ENCODE measurements around the gene DLG4. TPM values are rescaled to one million over a fixed set of nuclear protein-coding genes. Genes with fewer than 3 reads are reported as not detected.
A peak's percentile ranks its signal among the peaks of the same experiment; 100 is the strongest.

The DLG4 gene
- total RNA-seq, 4 donors from 2014 or later, result 2.9 to 12.7 (median 3.2) TPM

DNA sequence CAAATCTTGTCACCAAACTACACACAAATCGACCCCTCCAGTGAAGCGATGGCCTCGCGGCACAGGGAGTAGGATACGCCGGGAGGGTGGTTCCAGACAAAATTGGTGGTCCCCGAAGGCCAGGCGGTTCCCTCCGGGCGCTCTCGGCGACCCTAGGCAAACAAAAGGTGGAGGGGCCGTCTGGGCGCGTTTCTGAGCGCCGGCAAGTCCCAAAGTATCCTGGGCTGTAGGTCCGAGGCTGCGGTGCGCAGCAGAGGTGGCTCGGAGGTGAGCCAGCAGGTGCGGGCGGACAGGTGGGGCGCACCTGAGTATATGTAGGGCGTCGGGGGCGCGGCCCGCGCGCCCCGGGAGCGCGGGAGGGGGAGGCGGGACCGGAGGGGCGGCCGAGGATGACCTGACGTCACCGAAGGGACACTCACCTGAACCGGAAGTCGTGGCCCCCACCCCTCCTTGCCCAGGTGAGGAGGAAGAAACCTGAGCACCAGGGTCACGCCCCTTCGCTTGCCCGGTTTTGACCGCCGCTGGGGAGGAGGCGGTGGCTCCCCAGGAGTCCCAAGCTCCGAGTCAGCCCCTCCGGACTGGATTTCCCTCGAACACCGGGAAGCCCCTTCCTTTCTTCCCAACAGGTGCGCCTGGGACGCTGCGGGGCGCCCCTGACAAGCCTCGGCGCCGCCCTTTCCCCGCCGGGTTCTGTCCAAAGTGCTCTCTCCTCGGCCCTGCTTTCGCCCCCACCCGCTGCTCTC is 42.7 kb upstream of the DLG4 start, which contains the start of gene CLDN7:
CLDN7 (minus strand) TSS at position 287 of the 743 bp plus-strand sequence. CDS start 435 bp downstream, outside the sequence.
- Histone ChIP-seq H3K27ac (peak within 1 kb of the TSS; percentile 60), H3K36me3 (peaks cover 21% of the 10 kb centered on the region), H3K9me3 (no peaks in the 10 kb centered on the region), H3K4me3 (peak within 1 kb of the TSS; percentile 52), H3K4me1 (peaks cover 47% of the 10 kb centered on the region), H3K27me3 (peaks cover 37% of the 10 kb centered on the region)
- DNase-seq (ENCODE audit: low spot score in 2 of 2), result no peak
- TF ChIP-seq POLR2AphosphoS5 (IDR thresholded peaks at IDR 0.05), result no peak
- no peak for TF ChIP-seq EP300 (IDR thresholded peaks at IDR 0.05)
- TF ChIP-seq, protein P1, sequence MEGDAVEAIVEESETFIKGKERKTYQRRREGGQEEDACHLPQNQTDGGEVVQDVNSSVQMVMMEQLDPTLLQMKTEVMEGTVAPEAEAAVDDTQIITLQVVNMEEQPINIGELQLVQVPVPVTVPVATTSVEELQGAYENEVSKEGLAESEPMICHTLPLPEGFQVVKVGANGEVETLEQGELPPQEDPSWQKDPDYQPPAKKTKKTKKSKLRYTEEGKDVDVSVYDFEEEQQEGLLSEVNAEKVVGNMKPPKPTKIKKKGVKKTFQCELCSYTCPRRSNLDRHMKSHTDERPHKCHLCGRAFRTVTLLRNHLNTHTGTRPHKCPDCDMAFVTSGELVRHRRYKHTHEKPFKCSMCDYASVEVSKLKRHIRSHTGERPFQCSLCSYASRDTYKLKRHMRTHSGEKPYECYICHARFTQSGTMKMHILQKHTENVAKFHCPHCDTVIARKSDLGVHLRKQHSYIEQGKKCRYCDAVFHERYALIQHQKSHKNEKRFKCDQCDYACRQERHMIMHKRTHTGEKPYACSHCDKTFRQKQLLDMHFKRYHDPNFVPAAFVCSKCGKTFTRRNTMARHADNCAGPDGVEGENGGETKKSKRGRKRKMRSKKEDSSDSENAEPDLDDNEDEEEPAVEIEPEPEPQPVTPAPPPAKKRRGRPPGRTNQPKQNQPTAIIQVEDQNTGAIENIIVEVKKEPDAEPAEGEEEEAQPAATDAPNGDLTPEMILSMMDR (IDR thresholded peaks at IDR 0.05), result no peak
- TF ChIP-seq POLR2A (IDR thresholded peaks at IDR 0.05), result peak in 1 of 2 donors; percentile 15
- WGBS, result 8% methylated on average over 44 of the region's 64 CpGs

DNA sequence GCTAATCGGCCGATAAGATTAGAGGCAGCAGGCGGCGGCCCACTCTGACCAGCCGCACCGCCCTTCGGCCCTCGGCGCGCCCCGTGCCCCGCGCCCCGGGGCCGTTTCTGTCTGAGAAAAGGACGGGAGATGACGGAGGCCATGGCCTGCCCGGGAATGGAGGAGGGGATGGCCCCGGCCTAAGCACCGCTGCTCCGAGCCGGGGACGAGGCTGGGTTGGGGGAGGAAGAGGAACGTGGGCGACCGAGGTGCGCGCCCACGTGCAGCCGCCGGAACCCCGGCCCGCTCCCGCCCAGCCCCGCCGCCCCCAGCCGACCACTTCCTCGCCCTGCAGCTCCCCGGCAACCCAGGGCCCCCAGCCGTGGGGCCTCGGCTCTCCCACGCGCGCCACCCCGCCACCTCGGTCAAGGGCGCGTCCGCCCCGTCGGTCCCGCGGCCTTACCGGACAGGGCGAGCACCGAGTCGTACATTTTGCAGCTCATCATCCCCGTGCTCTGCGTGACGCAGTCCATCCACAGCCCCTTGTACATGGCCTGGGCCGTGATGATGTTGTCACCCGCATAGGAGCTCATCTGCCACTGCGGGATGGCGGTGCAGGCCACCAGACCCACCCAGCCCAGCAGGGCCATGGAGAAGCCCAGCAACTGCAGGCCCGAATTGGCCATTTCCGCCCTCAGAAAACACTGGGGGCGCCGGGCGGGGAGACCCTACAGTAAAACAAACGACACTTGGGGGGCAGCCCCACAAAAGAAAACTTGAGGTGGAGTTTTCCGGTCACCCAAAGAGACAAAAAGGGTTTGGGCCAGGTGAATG is 41.9 kb upstream of the DLG4 start:
- H3K4me1 ChIP-seq, result peaks cover 47% of the 10 kb centered on the region
- no peaks in the 10 kb centered on the region for H3K9me3 ChIP-seq

DNA sequence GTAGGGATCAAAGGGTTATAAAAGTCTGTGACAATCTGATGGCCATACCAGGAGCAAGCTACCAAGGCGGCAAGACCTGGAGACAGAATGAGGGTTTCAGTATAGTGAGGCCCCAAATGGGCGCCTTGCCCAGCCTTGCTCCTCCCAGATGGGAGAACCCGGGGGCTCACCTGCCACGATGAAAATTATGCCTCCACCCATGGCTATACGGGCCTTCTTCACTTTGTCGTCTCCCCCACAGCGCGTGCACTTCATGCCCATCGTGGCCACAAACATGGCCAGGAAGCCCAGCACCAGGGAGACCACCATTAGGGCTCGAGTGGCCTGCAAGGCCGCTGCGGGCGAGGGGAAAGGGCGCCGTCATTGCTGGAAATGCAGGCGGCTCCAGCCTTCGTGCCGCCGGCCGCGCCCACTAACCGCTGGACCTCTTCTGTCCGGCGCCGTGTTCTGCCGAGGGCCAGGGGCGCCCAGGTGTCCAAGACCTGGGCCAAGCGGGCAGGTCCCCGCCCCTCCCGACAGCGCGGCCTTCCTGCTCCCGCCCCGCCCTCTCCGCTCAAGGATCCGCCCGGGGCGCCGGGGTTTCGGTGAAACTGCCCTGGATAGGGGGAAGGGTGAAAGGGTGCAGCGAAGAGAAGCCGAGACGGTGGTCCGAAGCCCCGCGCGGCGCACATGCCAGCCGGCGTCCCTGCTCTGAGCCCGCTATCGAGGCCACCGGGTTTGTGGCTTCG is 41.2 kb upstream of the DLG4 start:
- peaks cover 35% of the 10 kb centered on the region for H3K36me3 ChIP-seq
- 9% methylated on average over 20 of the region's 54 CpGs for WGBS
- peak overlapping the region; percentile 59 for H3K27ac ChIP-seq
- peaks cover 47% of the 10 kb centered on the region for H3K4me1 ChIP-seq
- H3K27me3 ChIP-seq, result peaks cover 35% of the 10 kb centered on the region
- peak overlapping the region; percentile 52 for H3K4me3 ChIP-seq
- H3K9me3 ChIP-seq, result no peaks in the 10 kb centered on the region
- TF ChIP-seq EP300 (IDR thresholded peaks at IDR 0.05) (no peak), POLR2AphosphoS5 (IDR thresholded peaks at IDR 0.05) (no peak), POLR2A (IDR thresholded peaks at IDR 0.05) (no peak)
- TF ChIP-seq, protein P1 (IDR thresholded peaks at IDR 0.05), result no peak
- no peak for DNase-seq (ENCODE audit: low spot score in 2 of 2)

More for the DNA sequence above, 41.9 kb upstream of the DLG4 start:
- Histone ChIP-seq H3K36me3 (peaks cover 29% of the 10 kb centered on the region), H3K27me3 (peaks cover 35% of the 10 kb centered on the region), H3K27ac (peak overlapping the region; percentile 59), H3K4me3 (peak overlapping the region; percentile 52)
- 30% methylated on average over 11 of the region's 71 CpGs for WGBS
- TF ChIP-seq POLR2A (IDR thresholded peaks at IDR 0.05) (no peak), EP300 (IDR thresholded peaks at IDR 0.05) (no peak), POLR2AphosphoS5 (IDR thresholded peaks at IDR 0.05) (no peak)
- TF ChIP-seq, protein P1 (IDR thresholded peaks at IDR 0.05), result no peak
- no peak for DNase-seq (ENCODE audit: low spot score in 2 of 2)

DNA sequence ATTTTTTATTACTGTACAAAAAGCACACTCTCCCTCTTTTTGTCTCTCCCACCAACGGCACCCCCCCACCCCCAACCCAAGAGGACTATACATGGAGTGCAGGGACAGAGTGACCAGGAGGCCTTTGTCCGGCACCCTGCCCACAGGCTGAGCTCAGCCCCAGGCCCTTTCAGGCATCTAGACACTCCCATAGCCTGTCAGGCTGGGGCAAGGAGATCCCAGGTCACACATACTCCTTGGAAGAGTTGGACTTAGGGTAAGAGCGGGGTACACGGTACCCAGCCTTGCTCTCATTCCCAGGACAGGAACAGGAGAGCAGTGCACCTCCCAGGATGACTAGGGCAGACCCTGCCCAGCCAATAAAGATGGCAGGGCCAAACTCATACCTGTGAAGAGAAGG is 40.5 kb upstream of the DLG4 start:
- Histone ChIP-seq H3K4me1 (peaks cover 47% of the 10 kb centered on the region), H3K27me3 (peaks cover 35% of the 10 kb centered on the region), H3K27ac (no peak overlapping the region), H3K9me3 (no peaks in the 10 kb centered on the region), H3K4me3 (peak overlapping the region; percentile 52), H3K36me3 (peaks cover 41% of the 10 kb centered on the region)
- 50% methylated on average over 1 of the region's 4 CpGs for WGBS
- TF ChIP-seq POLR2AphosphoS5 (IDR thresholded peaks at IDR 0.05) (no peak), EP300 (IDR thresholded peaks at IDR 0.05) (no peak), POLR2A (IDR thresholded peaks at IDR 0.05) (no peak)
- TF ChIP-seq, protein P1 (IDR thresholded peaks at IDR 0.05), result no peak
- DNase-seq (ENCODE audit: low spot score in 2 of 2), result no peak

All from suprapubic skin (tissue), 4 donors.